Measurements from ENCODE around the gene ALG9. TPM values are rescaled to one million over a fixed set of nuclear protein-coding genes. Genes with fewer than 3 reads are reported as not detected.

ALG9 gene
- total and polyA plus RNA-seq, 10 of the 15 experiments (the other 5 are each of a cell fraction or from before 2014, with no cell fraction given), result 10.8 to 41.6 (median 25.5) TPM

DNA sequence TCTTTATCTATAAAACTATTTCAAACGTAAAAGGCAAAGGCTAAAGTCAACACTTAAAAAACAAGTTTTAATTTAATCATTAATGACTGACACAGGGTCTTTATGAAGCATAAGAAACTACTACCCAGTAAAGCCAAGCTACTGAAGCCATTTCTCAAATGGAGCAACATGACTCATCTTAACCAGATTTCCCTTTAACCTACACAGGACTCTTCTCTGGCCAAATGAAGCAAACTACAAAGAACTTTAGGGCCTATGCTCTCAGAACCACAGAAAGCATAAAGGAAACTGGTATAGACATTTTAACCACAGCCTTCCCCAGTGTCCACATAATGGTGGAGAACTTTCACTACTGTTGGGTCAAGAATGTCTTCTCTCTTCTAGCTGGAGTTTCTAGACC is 34.7 kb downstream of the ALG9 start (continued):
- TF ChIP-seq, protein P1, sequence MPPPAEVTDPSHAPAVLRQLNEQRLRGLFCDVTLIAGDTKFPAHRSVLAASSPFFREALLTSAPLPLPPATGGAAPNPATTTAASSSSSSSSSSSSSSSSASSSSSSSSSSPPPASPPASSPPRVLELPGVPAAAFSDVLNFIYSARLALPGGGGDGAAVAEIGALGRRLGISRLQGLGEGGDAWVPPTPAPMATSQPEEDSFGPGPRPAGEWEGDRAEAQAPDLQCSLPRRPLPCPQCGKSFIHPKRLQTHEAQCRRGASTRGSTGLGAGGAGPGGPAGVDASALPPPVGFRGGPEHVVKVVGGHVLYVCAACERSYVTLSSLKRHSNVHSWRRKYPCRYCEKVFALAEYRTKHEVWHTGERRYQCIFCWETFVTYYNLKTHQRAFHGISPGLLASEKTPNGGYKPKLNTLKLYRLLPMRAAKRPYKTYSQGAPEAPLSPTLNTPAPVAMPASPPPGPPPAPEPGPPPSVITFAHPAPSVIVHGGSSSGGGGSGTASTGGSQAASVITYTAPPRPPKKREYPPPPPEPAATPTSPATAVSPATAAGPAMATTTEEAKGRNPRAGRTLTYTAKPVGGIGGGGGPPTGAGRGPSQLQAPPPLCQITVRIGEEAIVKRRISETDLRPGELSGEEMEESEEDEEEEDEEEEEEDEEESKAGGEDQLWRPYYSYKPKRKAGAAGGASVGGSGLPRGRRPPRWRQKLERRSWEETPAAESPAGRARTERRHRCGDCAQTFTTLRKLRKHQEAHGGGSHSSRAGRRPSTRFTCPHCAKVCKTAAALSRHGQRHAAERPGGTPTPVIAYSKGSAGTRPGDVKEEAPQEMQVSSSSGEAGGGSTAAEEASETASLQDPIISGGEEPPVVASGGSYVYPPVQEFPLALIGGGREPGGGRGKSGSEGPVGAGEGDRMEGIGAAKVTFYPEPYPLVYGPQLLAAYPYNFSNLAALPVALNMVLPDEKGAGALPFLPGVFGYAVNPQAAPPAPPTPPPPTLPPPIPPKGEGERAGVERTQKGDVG (CRISPR knock-in tag; IDR thresholded peaks at IDR 0.05), result no peak
- no peak for TF ChIP-seq CHD1 (IDR thresholded peaks at IDR 0.05; ENCODE audit: low read depth, low read length)
- no peak for TF ChIP-seq SPI1 (IDR thresholded peaks at IDR 0.05; ENCODE audit: borderline replicate concordance, insufficient read depth, low read depth, low read length)
- no peak for TF ChIP-seq WRNIP1 (IDR thresholded peaks at IDR 0.05; ENCODE audit: borderline replicate concordance, low read depth, low read length)
- no peak for TF ChIP-seq ZNF217 (IDR thresholded peaks at IDR 0.05)
- TF ChIP-seq POLR2A (IDR thresholded peaks at IDR 0.05; ENCODE audit: low read depth, low read length), result no peak
- TF ChIP-seq POLR2AphosphoS5 (IDR thresholded peaks at IDR 0.05; ENCODE audit: low read length), result no peak
- TF ChIP-seq KLF5 (IDR thresholded peaks at IDR 0.05; ENCODE audit: partially characterized antibody), result no peak
- TF ChIP-seq CEBPB (IDR thresholded peaks at IDR 0.05; ENCODE audit: borderline replicate concordance in 1 of 2, low read depth in 2 of 2, low read length in 2 of 2), result no peak
- TF ChIP-seq, protein P2, sequence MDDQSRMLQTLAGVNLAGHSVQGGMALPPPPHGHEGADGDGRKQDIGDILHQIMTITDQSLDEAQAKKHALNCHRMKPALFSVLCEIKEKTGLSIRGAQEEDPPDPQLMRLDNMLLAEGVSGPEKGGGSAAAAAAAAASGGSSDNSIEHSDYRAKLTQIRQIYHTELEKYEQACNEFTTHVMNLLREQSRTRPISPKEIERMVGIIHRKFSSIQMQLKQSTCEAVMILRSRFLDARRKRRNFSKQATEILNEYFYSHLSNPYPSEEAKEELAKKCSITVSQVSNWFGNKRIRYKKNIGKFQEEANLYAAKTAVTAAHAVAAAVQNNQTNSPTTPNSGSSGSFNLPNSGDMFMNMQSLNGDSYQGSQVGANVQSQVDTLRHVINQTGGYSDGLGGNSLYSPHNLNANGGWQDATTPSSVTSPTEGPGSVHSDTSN (IDR thresholded peaks at IDR 0.05; ENCODE audit: insufficient replicate concordance, low read depth, low read length), result no peak
- TF ChIP-seq MYB (IDR thresholded peaks at IDR 0.05; ENCODE audit: borderline replicate concordance, low read depth, low read length), result no peak
- no peak for TF ChIP-seq SREBF1 (IDR thresholded peaks at IDR 0.05; ENCODE audit: low read length)
- TF ChIP-seq ZSCAN29 (IDR thresholded peaks at IDR 0.05), result no peak
- TF ChIP-seq EP300 (IDR thresholded peaks at IDR 0.05; ENCODE audit: borderline replicate concordance in 1 of 2, control insufficient read depth in 1 of 2, low read depth in 2 of 2, low read length in 2 of 2), result no peak; a peak in 1 of 4 replicates
- TF ChIP-seq, protein P3, sequence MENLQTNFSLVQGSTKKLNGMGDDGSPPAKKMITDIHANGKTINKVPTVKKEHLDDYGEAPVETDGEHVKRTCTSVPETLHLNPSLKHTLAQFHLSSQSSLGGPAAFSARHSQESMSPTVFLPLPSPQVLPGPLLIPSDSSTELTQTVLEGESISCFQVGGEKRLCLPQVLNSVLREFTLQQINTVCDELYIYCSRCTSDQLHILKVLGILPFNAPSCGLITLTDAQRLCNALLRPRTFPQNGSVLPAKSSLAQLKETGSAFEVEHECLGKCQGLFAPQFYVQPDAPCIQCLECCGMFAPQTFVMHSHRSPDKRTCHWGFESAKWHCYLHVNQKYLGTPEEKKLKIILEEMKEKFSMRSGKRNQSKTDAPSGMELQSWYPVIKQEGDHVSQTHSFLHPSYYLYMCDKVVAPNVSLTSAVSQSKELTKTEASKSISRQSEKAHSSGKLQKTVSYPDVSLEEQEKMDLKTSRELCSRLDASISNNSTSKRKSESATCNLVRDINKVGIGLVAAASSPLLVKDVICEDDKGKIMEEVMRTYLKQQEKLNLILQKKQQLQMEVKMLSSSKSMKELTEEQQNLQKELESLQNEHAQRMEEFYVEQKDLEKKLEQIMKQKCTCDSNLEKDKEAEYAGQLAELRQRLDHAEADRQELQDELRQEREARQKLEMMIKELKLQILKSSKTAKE (IDR thresholded peaks at IDR 0.05; ENCODE audit: low read depth, poor library complexity, severe bottlenecking), result peak; percentile 80
- no peak for TF ChIP-seq STAT3 (IDR thresholded peaks at IDR 0.05; ENCODE audit: low read depth, low read length)
- 0 out of 2 replicates have a peak, but pooled peaks have one; percentile 18 for TF ChIP-seq BCL11A (IDR thresholded peaks at IDR 0.05; ENCODE audit: low read depth, low read length)
- TF ChIP-seq, protein P4, sequence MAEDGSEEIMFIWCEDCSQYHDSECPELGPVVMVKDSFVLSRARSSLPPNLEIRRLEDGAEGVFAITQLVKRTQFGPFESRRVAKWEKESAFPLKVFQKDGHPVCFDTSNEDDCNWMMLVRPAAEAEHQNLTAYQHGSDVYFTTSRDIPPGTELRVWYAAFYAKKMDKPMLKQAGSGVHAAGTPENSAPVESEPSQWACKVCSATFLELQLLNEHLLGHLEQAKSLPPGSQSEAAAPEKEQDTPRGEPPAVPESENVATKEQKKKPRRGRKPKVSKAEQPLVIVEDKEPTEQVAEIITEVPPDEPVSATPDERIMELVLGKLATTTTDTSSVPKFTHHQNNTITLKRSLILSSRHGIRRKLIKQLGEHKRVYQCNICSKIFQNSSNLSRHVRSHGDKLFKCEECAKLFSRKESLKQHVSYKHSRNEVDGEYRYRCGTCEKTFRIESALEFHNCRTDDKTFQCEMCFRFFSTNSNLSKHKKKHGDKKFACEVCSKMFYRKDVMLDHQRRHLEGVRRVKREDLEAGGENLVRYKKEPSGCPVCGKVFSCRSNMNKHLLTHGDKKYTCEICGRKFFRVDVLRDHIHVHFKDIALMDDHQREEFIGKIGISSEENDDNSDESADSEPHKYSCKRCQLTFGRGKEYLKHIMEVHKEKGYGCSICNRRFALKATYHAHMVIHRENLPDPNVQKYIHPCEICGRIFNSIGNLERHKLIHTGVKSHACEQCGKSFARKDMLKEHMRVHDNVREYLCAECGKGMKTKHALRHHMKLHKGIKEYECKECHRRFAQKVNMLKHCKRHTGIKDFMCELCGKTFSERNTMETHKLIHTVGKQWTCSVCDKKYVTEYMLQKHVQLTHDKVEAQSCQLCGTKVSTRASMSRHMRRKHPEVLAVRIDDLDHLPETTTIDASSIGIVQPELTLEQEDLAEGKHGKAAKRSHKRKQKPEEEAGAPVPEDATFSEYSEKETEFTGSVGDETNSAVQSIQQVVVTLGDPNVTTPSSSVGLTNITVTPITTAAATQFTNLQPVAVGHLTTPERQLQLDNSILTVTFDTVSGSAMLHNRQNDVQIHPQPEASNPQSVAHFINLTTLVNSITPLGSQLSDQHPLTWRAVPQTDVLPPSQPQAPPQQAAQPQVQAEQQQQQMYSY (CRISPR knock-in tag; IDR thresholded peaks at IDR 0.05), result no peak
- TF ChIP-seq CBFB (IDR thresholded peaks at IDR 0.05; ENCODE audit: low read depth), result no peak
- no peak for TF ChIP-seq ESRRA (IDR thresholded peaks at IDR 0.05; ENCODE audit: low read length)
- TF ChIP-seq SUZ12 (IDR thresholded peaks at IDR 0.05; ENCODE audit: unreplicated experiment), result no peak

All from GM12878 (cell line).